Right lobe of liver (tissue), 4 donors: Measurements from ENCODE around the gene HEXD.

ENCODE experiments used
- POLR2A ChIP-seq: fragments of 450-650 bp; IDR thresholded peaks from one replicate; pipeline ENCODE4 v1.6.1; 2017; ENCODE audit warnings: antibody characterized with exemption, mild to moderate bottlenecking
- TF ChIP-seq, protein P1 (sequence below), 4 donors: fragments of 200-600 bp in 3 of 4; fragments of 450-650 bp in 1 of 4; IDR thresholded peaks; one replicate each; pipeline versions ENCODE4 v1.5.1 to v1.8.0; 2016 to 2022; ENCODE audit warnings: antibody characterized with exemption in 4 of 4, mild to moderate bottlenecking in 2 of 4
- donor health status: DM: no; HTN: no; CAD: no.
- donor health status: DM: no; HTN: no; CAD: no.
- donor health status: DM: no; HTN: yes; CAD: no.

DNA sequence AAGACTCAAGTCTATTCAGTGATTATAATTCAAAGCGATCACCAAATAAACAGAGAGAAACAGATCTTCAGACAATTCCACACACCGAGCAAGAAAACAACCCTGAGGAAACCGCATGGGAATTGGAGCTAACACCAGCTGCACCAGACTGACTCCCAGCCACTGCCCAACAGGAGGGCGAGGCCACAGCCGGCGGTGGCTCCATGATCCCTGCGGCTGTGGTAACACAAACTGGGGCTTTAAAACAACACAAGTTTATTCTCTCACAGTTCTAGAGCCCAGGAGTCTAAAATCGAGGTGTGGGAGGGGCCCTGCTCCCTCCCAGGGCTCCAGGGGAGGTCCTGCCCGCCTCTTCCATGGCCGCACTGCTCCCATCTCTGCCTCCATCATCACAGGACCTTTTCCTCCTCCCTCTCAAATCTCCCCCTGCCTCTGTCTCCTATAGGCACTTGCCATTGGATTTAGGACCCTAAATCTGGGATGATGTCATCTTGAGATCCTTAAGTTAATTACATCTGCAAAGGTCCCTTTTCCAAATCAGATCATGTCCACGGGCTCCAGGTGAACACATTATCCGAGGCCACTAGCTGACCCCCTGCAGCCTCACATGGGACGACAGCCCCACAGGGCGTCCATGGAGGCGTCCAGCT, 9.7 kb upstream of the HEXD start:
- TF ChIP-seq, protein P1, sequence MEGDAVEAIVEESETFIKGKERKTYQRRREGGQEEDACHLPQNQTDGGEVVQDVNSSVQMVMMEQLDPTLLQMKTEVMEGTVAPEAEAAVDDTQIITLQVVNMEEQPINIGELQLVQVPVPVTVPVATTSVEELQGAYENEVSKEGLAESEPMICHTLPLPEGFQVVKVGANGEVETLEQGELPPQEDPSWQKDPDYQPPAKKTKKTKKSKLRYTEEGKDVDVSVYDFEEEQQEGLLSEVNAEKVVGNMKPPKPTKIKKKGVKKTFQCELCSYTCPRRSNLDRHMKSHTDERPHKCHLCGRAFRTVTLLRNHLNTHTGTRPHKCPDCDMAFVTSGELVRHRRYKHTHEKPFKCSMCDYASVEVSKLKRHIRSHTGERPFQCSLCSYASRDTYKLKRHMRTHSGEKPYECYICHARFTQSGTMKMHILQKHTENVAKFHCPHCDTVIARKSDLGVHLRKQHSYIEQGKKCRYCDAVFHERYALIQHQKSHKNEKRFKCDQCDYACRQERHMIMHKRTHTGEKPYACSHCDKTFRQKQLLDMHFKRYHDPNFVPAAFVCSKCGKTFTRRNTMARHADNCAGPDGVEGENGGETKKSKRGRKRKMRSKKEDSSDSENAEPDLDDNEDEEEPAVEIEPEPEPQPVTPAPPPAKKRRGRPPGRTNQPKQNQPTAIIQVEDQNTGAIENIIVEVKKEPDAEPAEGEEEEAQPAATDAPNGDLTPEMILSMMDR (IDR thresholded peaks at IDR 0.05), result no peak
- TF ChIP-seq POLR2A, result no peak
